SK-N-SH (cell line): Measurements from ENCODE around the gene FGD6.

ENCODE experiments used
- CTCF ChIP-seq: fragments of 200-600 bp; sonication (generic); IDR thresholded peaks from 2 replicates; pipeline ENCODE4 v1.6.1; 2017; ENCODE audit warnings: antibody characterized with exemption, mild to moderate bottlenecking, moderate library complexity
- EP300 ChIP-seq, 2 experiments: IDR thresholded peaks; 2 replicates each; pipeline versions ENCODE4 v1.4.0 to v1.6.1; 2012; ENCODE audit warnings: borderline replicate concordance in 1 of 2, low read depth in 1 of 2, low read length in 1 of 2
- FOSL2 ChIP-seq: IDR thresholded peaks from 2 replicates; pipeline ENCODE4 v1.4.0; 2012; ENCODE audit warnings: low read depth, mild to moderate bottlenecking, moderate library complexity, borderline replicate concordance
- GABPA ChIP-seq: IDR thresholded peaks from 2 replicates; pipeline ENCODE4 v1.4.0; 2012; ENCODE audit warnings: low read depth, mild to moderate bottlenecking
- POLR2AphosphoS5 ChIP-seq: IDR thresholded peaks from 2 replicates; pipeline ENCODE4 v1.6.1; 2012; ENCODE audit warnings: low read depth, low read length
- RAD21 ChIP-seq: IDR thresholded peaks from 2 replicates; pipeline ENCODE4 v1.6.1; 2012; ENCODE audit warnings: mild to moderate bottlenecking, low read length
- SIN3A ChIP-seq: IDR thresholded peaks from 2 replicates; pipeline ENCODE4 v1.6.1; 2012; ENCODE audit warnings: low read depth, mild to moderate bottlenecking, low read length, moderate library complexity, borderline replicate concordance
- TAF1 ChIP-seq: IDR thresholded peaks from 2 replicates; pipeline ENCODE4 v1.6.1; 2012; ENCODE audit warnings: low read depth, mild to moderate bottlenecking, low read length, moderate library complexity, borderline replicate concordance
- TEAD4 ChIP-seq: IDR thresholded peaks from 2 replicates; pipeline ENCODE4 v1.4.0; 2012; ENCODE audit warnings: mild to moderate bottlenecking, borderline replicate concordance; ENCODE audit not compliant: insufficient read depth
- TF ChIP-seq, protein P1 (sequence below): IDR thresholded peaks from 2 replicates; pipeline ENCODE4 v1.4.0; 2012; ENCODE audit warnings: low read depth, borderline replicate concordance

DNA sequence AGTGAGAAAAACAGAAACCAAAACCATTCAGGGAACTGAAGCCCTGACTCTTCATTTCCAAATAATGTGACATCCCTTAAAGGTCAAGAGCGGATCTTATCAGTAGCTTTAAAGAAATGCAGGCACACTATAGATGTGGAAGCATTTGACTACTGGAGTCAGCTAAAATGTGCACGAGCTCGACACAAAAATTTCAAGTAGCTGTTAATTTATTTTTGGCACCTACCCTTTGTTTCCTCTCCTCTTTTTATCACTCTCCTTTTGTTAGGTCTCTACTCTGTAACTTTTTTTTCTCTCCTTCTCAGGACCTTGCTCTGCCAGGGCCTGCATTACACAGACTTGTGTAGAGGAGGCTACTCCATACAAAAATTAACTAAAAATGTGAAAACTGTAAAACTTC, 58.3 kb downstream of the FGD6 start:
- TF ChIP-seq FOSL2 (no peak), TEAD4 (no peak), POLR2AphosphoS5 (no peak), EP300 (IDR thresholded peaks at IDR 0.05; ENCODE audit: borderline replicate concordance in 1 of 2, low read depth in 1 of 2, low read length in 1 of 2) (no peak), GABPA (no peak), RAD21 (no peak), TAF1 (no peak), SIN3A (no peak), CTCF (no peak)
- TF ChIP-seq, protein P1, sequence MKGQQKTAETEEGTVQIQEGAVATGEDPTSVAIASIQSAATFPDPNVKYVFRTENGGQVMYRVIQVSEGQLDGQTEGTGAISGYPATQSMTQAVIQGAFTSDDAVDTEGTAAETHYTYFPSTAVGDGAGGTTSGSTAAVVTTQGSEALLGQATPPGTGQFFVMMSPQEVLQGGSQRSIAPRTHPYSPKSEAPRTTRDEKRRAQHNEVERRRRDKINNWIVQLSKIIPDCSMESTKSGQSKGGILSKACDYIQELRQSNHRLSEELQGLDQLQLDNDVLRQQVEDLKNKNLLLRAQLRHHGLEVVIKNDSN: no peak
